ENCODE results near the gene CCDC148.

- no peak for TF ChIP-seq CTCF (IDR thresholded peaks at IDR 0.05; ENCODE audit: low read length)
- TF ChIP-seq EZH2 (IDR thresholded peaks at IDR 0.05; ENCODE audit: borderline replicate concordance, low read length): no peak
Observed at GRCh38 chr2:158189526-158189925, 267.0 kb downstream of the CCDC148 start.
